NCI-H460 (cell line): ENCODE data around the gene MCM5. TPM values are rescaled to one million over a fixed set of nuclear protein-coding genes. Genes with fewer than 3 reads are reported as not detected.
"Not testable (repeated sequence)": the region's sequence is repeated elsewhere in the genome, so short reads cannot be mapped to it uniquely, and the experiment has no call there.

ENCODE experiments used
- DNase-seq: peaks from one replicate; pipeline ENCODE4 v3.0.0-alpha.2; 2016; ENCODE audit warnings: low read depth; ENCODE audit errors: extremely low read depth
- total RNA-seq: library from RNA; depleted of rRNA; stranded (reverse); fragments of >200 nt; shearing (Covaris generic); gene quantifications from 2 replicates; pipeline ENCODE4 v1.2.3, GENCODE V29; 2014

Gene MCM5
- total RNA-seq, 1 experiment from 2014 or later = 32.1 TPM

DNA sequence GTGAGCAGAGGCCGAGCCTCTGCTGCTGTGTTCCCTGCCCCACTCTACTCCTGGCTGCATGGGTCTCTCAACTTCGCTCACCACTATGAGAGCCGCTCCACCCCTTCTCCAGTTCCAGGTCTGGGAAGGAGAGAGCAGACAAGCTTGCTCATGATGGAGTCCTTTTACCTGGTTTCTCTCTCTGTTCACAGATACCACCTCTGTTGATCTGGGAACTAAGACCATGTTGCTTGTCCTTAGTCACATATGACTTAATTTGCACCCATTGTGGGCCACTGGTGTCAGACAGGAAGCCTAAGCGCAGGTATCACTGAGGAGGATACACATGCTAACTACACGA, 26.8 kb downstream of the MCM5 start:
- DNase-seq = no peak

DNA sequence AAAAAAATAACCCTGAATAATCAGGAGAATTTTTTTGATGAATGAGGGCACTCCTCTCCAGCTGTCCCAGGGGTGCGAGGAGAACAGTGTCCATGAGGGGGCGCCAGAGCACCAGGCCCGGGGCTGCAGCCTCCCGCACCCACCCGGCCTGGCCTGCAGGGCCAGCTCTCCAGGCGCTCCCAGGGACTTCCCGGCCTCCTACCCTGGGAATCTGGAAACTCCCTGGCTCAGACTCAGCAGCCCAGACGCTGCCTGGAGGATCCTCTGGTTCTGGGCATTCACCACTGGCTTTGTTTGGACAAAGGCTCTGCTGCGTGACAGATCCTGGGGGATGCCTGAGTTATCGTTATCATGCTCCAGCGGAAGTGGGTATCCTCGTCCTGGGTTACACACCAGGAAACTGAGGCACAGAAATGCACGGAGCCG, 31.0 kb downstream of the MCM5 start:
- peak; percentile 36 for DNase-seq

DNA sequence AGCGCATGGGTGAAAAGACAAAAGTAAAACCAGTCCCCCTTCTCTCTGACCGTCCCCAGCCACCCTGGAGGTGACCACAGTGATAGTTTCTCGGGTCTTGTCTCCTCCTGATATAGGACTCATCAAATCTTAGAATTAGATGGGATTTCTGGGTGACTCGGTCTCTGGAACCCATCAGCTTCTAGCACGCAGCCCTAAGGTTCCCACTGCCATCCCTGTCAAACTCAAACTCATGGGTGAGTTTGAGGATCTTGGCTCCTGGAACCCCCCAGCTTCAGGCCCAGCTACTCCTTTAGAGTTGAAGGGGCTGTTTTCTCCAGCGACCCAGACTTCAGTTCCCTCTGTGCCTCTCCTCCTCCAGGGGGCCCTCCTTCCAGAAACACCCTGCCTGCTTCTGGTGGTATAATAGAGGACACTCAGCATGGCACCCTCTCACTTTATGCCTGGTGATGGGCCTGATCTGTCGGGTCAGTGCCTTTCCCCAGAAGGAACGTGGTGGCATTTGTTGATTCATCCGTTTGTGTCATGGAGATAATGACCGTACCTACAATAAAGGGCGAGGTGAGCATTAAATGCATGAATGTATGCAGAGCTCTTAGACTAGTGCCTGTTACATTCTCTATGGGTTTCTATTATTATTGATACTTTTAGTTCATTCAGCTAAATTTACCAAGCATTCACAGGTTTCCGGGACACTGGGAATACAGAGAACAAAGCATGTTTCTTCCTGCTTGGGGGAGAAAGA, 31.7 kb downstream of the MCM5 start:
- no peak for DNase-seq

DNA sequence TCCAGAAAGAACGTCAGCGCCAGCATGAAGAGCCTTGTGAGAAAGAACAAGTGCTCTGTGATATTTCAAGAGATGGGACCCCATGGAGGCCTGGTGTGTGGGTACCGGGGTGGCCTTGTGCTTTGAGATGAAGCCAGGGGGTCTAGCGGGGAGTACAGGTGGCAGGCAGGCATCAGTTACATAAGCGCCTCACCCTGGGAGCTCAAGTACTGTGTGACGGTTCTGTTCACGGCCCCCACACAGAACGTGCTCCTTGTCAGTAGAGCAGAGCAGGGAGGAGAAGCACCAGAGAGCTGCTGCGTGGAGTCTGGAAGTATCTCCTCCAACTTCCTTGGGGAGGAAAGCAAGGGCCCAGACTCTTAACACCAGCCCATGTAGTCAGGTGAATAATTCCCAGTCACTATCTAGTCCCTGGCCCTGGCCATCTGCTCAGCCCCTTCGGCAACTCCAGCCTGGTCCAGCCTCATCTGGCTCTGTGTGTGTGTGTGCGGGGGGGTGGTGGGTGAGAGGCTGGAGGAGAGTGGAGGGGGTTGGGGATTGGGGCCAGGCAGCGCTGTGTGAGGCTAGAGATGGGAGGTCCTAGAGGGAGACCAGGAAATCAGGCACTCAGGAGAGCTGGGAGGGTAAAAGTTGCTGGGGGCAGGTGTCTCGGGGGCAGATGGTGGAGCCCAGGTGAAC, 32.4 kb downstream of the MCM5 start:
- DNase-seq = no peak

DNA sequence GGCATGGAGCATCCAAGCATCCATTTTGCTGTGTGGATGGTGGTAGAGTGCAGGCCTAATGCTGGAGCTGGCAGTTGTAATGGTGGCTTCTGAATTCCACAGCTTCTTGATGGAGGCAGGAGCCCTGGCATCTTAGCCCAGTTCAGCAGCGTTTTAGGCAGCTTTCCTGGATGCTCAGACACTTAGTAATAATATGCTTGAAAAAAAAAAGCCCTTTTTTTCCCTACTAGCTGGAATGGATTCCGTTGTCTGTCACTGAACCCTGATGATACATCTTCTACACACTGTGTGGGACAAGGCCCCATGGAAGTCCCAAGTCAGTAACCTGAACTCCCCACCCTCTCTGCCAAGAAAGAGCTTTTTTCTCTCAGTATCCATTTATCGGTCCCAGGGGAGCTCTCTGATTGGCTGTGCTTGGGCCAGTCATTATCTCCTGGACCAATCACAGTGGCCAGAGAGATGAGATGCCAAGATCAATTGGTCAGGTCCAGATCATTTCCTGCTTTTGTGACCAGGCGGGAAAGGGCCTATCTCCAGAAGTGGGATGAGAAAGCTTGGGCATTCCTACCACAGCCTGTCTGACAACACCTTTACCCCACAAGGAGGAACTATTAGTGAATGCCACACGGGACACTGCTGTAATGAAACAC, 34.2 kb downstream of the MCM5 start:
- no peak for DNase-seq

DNA sequence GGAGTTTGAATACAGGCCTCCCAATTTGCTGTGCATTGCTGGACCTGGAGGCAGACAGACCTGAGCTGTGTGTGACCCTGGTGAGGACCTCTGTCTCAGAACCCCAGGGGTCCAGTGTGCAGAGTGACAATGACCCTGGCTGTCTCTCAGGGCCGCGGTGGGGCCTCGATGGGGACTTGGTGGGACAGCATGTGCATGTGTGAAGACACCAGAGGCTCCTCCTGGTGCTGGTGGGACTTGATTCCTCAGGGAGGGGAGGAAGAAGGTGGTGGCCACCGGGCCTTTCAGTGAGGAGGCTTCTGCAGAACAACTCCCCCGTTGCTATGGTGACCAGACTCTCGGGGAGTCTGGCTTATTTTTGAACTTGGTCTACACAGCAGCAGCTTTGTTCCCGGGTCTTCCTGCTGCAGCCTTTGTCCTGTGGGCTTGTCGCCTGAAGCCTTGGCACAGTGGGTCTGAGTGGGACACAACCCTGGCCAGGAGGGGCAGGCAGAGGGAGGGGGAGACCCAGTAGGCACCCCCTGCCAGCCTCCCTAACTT, 35.3 kb downstream of the MCM5 start:
- no peak for DNase-seq

DNA sequence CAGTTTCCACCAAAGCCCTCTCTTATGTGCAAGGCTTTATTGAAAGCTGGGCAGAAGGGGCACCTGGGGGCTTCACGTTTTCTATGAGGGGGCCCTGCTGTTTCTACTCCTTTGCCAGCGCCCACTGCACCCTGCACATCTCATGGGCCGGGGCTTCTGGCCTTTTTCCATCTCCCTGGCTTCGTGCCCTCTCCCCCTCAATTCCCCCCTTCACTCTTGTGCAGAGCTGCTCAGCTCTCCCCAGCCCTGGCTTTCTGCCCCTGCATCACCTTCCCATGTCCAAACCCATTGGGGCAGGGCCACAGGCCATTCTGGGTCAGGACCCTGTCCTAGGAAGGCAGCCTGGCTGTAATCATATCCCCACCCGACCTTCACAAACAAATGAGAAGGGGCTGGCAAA, 36.5 kb downstream of the MCM5 start:
- no peak for DNase-seq

DNA sequence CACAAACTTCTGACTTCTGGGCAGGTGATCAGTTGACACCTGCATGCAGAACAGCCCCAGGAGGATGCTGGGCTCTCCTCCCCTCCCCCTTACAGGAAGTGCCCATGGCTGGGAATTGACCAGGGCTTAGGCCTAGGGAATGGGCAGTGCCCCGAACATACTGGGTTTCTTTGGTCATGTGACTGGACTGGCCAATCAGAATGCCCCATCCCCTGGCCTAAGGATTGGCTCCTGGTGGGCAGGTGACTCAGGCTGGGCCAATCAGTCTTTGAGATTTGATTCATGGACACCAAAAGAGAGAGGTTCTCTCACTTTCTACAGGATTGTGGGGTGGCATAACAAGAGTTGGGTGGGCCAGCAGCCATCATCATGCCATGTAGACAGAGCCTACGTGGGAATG, 37.1 kb downstream of the MCM5 start:
- DNase-seq = no peak

DNA sequence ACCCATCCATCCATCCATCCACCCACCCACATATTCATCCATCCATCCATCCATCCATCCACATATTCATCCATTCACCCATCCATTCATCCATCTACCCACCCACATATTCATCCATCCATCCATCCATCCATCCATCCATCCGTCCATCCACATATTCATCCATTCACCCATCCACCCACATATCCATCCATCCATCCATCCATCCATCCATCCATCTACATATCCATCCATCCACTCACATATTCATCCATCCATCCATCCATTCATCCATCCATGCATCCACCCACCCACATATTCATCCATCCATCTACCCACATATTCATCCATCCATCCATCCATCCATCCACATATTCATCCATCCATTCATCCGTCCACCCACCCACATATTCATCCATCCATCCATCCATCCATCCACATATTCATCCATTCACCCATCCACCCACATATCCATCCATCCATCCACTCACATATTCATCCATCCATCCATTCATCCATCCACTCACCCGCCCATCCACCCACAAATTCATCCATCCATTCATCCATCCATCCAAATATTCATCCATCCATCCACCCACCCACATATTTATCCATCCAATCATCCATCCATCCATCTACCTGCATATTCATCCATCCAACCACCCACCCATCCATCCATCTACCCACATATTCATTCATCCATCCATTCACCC, 38.9 kb downstream of the MCM5 start:
- DNase-seq = not testable (repeated sequence)

DNA sequence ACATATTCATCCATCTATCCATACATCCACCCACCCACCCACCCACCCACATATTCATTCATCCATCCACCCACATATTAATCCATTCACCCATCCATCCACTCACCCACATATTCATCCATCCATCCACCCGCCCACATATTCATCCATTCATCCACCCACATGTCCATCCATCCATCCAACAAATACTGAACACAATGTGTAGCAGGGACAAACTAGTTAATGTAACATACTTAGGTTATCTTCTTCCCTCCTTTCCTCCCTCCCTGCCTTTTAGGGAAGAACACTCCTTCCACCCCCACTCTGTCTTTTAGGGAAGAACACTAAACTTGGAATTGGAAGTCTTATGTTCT, 39.4 kb downstream of the MCM5 start:
- DNase-seq = no peak

DNA sequence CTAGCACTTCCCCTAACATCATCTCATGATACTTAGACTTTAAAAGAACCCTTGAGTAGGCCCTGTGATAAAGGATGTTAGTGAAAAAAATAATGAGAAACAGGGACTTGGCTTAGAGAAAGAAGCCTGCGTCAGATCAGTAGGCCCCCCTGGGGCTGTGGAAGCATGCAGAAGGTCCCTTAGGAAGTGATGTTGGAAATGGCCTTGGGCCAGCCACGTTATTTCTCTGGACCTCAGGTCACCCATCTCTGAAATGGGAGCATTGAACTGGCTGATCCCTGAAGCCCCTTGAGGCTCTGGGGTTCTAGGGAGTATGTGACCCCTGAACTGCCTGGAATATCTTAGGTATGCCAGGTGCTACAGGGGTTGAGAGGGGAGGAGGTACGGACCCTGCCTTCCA, 40.2 kb downstream of the MCM5 start:
- no peak for DNase-seq

DNA sequence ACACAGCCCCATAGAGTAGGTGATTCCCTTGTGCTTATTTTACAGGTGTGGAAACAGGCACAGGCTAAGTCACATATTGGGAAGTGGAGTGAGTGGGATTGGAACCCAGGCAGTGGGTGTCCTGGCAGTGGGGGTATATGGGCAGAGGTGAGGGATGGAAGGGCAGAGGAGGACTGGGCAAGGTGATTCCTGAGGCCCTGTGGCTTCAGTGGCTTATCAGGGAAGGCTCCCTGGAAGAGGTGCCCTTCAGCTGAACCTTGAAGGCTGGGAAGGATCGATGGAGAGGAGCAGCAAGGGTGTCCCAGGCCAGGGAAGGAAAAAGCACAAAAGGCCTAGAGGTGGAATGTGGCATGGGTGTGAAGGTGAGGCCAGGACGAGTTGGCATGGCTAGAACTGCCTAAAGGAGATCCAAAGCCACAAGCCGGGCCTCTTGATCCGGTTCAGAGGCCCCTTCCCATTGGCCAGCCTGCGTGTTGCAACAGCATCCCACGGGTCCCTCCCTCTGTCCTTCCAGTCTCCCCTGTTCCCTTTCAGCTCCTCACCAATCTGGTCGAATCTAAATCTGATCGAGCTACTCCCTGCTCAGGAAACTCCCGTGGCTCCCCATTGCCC, 41.7 kb downstream of the MCM5 start:
- DNase-seq = no peak

DNA sequence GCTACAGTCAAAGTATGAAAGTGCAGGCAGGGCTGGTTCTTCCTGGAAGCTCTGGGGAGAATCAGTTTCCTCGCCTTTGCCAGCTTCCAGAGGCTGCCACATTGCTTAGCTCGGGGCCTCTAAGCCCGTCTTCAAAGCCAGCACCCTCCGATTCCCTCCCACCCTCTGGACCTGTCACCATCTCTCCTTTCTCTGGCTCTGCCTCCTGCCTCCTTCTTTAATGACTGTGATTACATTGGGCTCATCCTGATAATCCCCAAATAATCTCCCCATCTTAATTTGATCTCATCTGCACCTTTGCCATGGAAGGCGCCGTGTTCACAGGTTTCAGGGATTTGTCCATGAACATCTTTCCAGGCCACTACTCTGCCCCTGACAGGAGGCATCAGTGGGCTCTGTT, 42.5 kb downstream of the MCM5 start:
- DNase-seq = no peak

DNA sequence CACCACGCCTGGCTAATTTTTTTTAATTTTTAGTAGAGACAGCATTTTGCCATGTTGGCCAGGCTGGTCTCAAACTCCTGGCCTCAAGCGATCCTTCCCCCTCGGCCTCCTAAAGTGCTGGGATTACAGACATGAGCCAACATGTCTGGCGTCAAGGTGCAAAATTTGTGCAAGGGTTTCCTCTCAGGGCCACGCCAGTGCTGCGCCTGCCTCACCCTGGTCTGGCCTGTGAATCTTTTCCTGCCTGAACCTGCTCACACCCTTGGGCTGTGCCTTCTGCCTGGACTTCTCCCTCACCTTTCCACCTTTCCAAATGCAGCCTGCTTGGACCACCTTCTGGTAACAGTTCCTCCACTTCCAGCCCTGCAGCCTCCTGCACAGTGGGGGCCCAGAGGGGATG, 43.4 kb downstream of the MCM5 start:
- no peak for DNase-seq

DNA sequence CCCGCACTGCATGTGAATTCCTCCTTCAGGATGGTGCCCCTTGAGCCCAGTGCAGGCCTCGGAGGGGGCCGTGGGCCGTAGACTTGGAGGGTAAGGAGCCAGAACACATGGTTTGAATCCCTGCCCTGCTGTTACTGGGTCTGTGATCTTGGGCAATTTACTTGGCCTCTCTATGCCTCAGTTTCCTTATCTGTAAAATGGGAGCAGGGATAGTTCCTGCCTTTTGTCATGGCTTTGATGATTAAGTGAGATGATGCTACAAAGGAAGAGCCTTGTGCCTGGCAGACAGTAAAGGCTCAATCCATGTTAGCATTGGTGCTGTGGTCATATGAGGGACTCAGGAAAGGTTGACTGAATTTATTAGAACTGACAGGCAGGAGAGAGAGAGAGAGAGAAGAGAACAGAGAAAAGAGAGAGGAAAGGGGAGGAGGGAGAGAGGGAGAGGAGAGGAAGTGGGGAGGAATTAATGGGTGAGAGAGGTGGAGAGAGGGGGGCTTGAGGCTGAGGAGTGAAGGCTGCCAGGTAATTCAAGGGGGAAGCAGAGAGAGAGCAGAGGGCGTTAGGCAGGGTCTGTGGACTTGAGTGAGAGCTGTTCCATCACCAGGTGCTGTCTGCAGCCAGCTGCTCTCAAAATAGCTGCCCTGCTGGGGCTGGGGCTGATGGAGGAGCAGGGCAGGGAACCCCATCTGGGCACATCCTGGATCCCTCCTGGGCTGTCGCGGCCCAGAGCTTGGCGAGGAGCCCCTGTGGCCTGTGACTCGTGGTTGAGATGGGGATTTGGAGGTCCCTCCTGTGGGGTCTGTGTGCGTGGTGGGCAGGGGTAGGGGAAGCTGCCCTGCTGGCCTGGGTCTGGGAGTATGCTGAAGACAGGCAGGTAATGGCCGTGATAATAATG, 44.1 kb downstream of the MCM5 start:
- no peak for DNase-seq

DNA sequence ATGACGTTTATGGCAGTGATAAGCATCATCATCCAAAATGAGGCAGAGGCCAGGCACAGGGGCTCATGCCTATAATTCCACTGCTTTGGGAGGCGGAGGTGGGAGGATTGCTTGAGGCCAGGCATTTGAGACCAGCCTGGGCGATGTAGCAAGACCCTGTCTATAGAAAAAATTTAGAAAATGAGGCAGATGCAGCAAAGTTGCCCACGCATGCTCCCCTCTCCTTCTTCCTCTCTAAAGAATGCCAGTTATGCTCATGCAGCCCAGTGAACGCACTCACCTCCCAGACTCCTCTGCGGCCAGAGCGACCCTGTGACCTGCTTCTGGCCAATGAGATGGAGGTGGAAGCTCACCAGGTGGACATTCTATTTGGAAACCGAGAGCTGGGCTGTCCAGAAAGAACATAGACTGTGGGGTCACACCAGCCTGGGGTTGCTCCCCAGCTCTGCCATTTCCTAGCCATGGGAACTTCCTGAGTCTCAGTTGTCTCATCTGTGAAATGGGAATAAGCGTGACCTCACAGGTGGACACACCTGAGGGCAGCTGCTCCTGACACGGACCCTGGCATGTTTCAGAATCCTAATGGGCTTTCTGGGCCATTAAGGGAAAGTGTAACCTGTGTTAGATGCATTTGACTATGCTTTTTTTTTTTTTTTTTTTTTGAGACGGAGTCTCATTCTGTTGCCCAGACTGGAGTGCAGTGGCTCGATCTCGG, 44.9 kb downstream of the MCM5 start:
- DNase-seq = no peak

DNA sequence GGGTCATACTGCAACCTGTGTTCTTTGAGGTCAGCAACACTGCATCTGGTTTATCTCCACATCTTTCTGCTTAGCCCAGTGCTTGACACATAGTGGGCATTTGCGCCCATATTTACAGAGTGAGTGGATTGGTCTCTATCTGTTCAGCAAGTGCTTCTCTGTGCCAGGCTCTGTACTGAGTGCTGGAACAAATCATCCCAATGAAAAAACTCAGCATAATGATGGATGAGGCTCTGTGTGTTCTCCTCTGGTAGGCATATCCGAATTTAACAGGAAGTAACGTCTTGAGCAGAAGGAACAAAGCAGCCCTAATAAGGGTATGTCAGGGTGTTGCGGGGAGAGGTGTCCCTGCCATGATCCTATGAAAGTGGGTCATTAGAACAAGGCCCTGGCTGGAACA, 46.0 kb downstream of the MCM5 start:
- DNase-seq = no peak

DNA sequence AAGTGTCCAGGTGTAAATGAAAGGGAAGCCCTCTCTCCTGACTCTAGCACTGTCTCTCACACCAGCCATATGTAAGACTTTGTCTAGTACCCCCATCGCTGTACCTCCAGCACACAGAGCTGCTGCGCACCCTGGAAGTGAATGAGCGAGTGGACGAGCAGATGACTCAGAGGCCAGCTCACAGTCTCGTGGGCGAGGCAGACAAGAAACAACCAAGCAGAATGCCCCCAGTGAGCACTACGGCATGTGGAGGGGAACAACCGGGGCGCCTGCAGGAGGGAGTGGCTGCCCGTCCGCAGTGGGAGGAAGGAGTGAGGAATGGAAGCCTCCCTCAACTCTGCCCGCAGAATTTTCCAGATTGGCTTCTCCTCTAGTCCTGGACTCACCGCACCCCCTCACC, 46.4 kb downstream of the MCM5 start:
- no peak for DNase-seq

DNA sequence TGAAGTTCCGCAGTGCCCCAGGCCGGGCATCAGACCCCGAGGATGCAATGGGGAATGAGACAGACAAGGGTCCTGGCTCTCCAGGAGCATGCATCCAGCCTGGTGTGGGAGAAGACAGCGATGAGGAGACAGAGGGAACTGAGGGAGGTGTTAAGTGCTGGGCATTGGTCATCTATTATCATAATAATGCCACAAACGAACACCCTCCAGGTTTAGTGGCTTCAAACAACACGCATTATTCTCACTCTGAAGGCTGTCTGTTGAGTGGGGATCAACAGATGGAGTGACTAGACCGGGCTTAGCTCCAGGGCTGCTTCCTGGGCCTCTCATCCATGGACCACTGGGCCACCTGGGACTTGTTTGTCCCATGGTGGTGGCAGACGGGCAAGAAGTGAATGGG, 48.6 kb downstream of the MCM5 start:
- no peak for DNase-seq
